ENCODE data around the gene RALB.

Gene RALB

GRCh38 chr2:120210270-120210693 is 42.4 kb upstream of the RALB start:
- no peak overlapping the region for H3K27ac ChIP-seq (ENCODE audit: low read depth, low read length)
- H3K4me1 ChIP-seq (ENCODE audit: control insufficient read depth in 1 of 2, insufficient read depth in 2 of 2, low read length in 2 of 2) = peaks cover 0 to 4% of the 10 kb centered on the region in 2 donors
- no peak overlapping the region for H3K9ac ChIP-seq (ENCODE audit: low read depth in 1 of 2, low read length in 2 of 2)
- no peaks in the 10 kb centered on the region for H3K9me3 ChIP-seq (ENCODE audit: control insufficient read depth in 1 of 2, low read length in 2 of 2)
- H3K4me3 ChIP-seq (ENCODE audit: low read depth in 1 of 2, low read length in 2 of 2) = no peak overlapping the region
- H3K27me3 ChIP-seq (ENCODE audit: control insufficient read depth in 1 of 2, insufficient read depth in 2 of 2, low read length in 2 of 2) = no peaks in the 10 kb centered on the region
- no peaks in the 10 kb centered on the region for H3K36me3 ChIP-seq (ENCODE audit: control insufficient read depth in 1 of 2, insufficient read depth in 2 of 2, low read length in 2 of 2)

- Histone ChIP-seq H3K9ac (ENCODE audit: low read depth in 1 of 2, low read length in 2 of 2) (no peak overlapping the region), H3K27me3 (ENCODE audit: control insufficient read depth in 1 of 2, insufficient read depth in 2 of 2, low read length in 2 of 2) (no peaks in the 10 kb centered on the region), H3K4me3 (ENCODE audit: low read depth in 1 of 2, low read length in 2 of 2) (no peak overlapping the region), H3K9me3 (ENCODE audit: control insufficient read depth in 1 of 2, low read length in 2 of 2) (no peaks in the 10 kb centered on the region), H3K4me1 (ENCODE audit: control insufficient read depth in 1 of 2, insufficient read depth in 2 of 2, low read length in 2 of 2) (peaks cover 15 to 21% of the 10 kb centered on the region in 2 donors), H3K36me3 (ENCODE audit: control insufficient read depth in 1 of 2, insufficient read depth in 2 of 2, low read length in 2 of 2) (peaks cover 0 to 12% of the 10 kb centered on the region in 2 donors), H3K27ac (ENCODE audit: low read depth, low read length) (no peak overlapping the region)
Measured at GRCh38 chr2:120218181-120218580, 34.5 kb upstream of the RALB start.

GRCh38 chr2:120219291-120219690 is 33.4 kb upstream of the RALB start:
- Histone ChIP-seq H3K36me3 (ENCODE audit: control insufficient read depth in 1 of 2, insufficient read depth in 2 of 2, low read length in 2 of 2) (peaks cover 0 to 12% of the 10 kb centered on the region in 2 donors), H3K27ac (ENCODE audit: low read depth, low read length) (no peak overlapping the region), H3K4me1 (ENCODE audit: control insufficient read depth in 1 of 2, insufficient read depth in 2 of 2, low read length in 2 of 2) (peaks cover 23 to 28% of the 10 kb centered on the region in 2 donors), H3K27me3 (ENCODE audit: control insufficient read depth in 1 of 2, insufficient read depth in 2 of 2, low read length in 2 of 2) (no peaks in the 10 kb centered on the region), H3K9me3 (ENCODE audit: control insufficient read depth in 1 of 2, low read length in 2 of 2) (no peaks in the 10 kb centered on the region), H3K4me3 (ENCODE audit: low read depth in 1 of 2, low read length in 2 of 2) (no peak overlapping the region), H3K9ac (ENCODE audit: low read depth in 1 of 2, low read length in 2 of 2) (no peak overlapping the region)

GRCh38 chr2:120219766-120220165 is 32.9 kb upstream of the RALB start:
- Histone ChIP-seq H3K4me1 (ENCODE audit: control insufficient read depth in 1 of 2, insufficient read depth in 2 of 2, low read length in 2 of 2) (peaks cover 25 to 30% of the 10 kb centered on the region in 2 donors), H3K9ac (ENCODE audit: low read depth in 1 of 2, low read length in 2 of 2) (no peak overlapping the region), H3K4me3 (ENCODE audit: low read depth in 1 of 2, low read length in 2 of 2) (no peak overlapping the region), H3K9me3 (ENCODE audit: control insufficient read depth in 1 of 2, low read length in 2 of 2) (no peaks in the 10 kb centered on the region), H3K27me3 (ENCODE audit: control insufficient read depth in 1 of 2, insufficient read depth in 2 of 2, low read length in 2 of 2) (no peaks in the 10 kb centered on the region), H3K36me3 (ENCODE audit: control insufficient read depth in 1 of 2, insufficient read depth in 2 of 2, low read length in 2 of 2) (peaks cover 0 to 12% of the 10 kb centered on the region in 2 donors), H3K27ac (ENCODE audit: low read depth, low read length) (no peak overlapping the region)

GRCh38 chr2:120220756-120221155 is 31.9 kb upstream of the RALB start:
- Histone ChIP-seq H3K9ac (ENCODE audit: low read depth in 1 of 2, low read length in 2 of 2) (peak overlapping the region in 1 of 2 donors; percentile 6), H3K27ac (ENCODE audit: low read depth, low read length) (no peak overlapping the region), H3K4me3 (ENCODE audit: low read depth in 1 of 2, low read length in 2 of 2) (no peak overlapping the region), H3K4me1 (ENCODE audit: control insufficient read depth in 1 of 2, insufficient read depth in 2 of 2, low read length in 2 of 2) (peaks cover 25 to 30% of the 10 kb centered on the region in 2 donors), H3K9me3 (ENCODE audit: control insufficient read depth in 1 of 2, low read length in 2 of 2) (no peaks in the 10 kb centered on the region), H3K36me3 (ENCODE audit: control insufficient read depth in 1 of 2, insufficient read depth in 2 of 2, low read length in 2 of 2) (peaks cover 0 to 12% of the 10 kb centered on the region in 2 donors), H3K27me3 (ENCODE audit: control insufficient read depth in 1 of 2, insufficient read depth in 2 of 2, low read length in 2 of 2) (no peaks in the 10 kb centered on the region)

DNA sequence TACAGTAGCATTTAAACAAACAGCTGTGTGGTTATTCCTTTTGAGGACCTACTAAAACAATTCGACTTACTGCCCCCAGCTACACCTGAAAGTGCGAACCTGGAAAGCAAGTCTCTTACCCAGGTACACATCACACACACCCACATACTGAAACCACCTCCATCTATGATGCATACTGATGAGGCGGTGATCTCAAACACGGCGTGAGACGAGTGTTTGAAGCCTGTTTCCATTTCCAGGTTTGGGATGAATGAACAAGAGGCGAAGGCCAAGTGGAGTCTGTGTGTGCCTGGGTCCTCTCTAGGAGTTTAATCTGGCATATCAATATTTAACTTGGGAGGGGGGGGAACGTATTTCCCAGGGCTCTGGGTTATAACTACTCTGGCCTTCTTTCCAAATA is 31.0 kb upstream of the RALB start:
- Histone ChIP-seq H3K4me1 (ENCODE audit: control insufficient read depth in 1 of 2, insufficient read depth in 2 of 2, low read length in 2 of 2) (peaks cover 25 to 30% of the 10 kb centered on the region in 2 donors), H3K27me3 (ENCODE audit: control insufficient read depth in 1 of 2, insufficient read depth in 2 of 2, low read length in 2 of 2) (no peaks in the 10 kb centered on the region), H3K9ac (ENCODE audit: low read depth in 1 of 2, low read length in 2 of 2) (no peak overlapping the region), H3K27ac (ENCODE audit: low read depth, low read length) (no peak overlapping the region), H3K36me3 (ENCODE audit: control insufficient read depth in 1 of 2, insufficient read depth in 2 of 2, low read length in 2 of 2) (peaks cover 0 to 12% of the 10 kb centered on the region in 2 donors), H3K9me3 (ENCODE audit: control insufficient read depth in 1 of 2, low read length in 2 of 2) (no peaks in the 10 kb centered on the region), H3K4me3 (ENCODE audit: low read depth in 1 of 2, low read length in 2 of 2) (no peak overlapping the region)

- H3K9ac ChIP-seq (ENCODE audit: low read depth in 1 of 2, low read length in 2 of 2) = peak overlapping the region; percentile 60 to 85
- H3K27me3 ChIP-seq (ENCODE audit: control insufficient read depth in 1 of 2, insufficient read depth in 2 of 2, low read length in 2 of 2) = no peaks in the 10 kb centered on the region
- H3K27ac ChIP-seq (ENCODE audit: low read depth, low read length) = no peak overlapping the region
- peak overlapping the region; percentile 60 to 76 for H3K4me3 ChIP-seq (ENCODE audit: low read depth in 1 of 2, low read length in 2 of 2)
- no peaks in the 10 kb centered on the region for H3K9me3 ChIP-seq (ENCODE audit: control insufficient read depth in 1 of 2, low read length in 2 of 2)
- H3K4me1 ChIP-seq (ENCODE audit: control insufficient read depth in 1 of 2, insufficient read depth in 2 of 2, low read length in 2 of 2) = peaks cover 25 to 30% of the 10 kb centered on the region in 2 donors
- H3K36me3 ChIP-seq (ENCODE audit: control insufficient read depth in 1 of 2, insufficient read depth in 2 of 2, low read length in 2 of 2) = peaks cover 0 to 12% of the 10 kb centered on the region in 2 donors
Measured at GRCh38 chr2:120222186-120223033, 30.2 kb upstream of the RALB start.

DNA sequence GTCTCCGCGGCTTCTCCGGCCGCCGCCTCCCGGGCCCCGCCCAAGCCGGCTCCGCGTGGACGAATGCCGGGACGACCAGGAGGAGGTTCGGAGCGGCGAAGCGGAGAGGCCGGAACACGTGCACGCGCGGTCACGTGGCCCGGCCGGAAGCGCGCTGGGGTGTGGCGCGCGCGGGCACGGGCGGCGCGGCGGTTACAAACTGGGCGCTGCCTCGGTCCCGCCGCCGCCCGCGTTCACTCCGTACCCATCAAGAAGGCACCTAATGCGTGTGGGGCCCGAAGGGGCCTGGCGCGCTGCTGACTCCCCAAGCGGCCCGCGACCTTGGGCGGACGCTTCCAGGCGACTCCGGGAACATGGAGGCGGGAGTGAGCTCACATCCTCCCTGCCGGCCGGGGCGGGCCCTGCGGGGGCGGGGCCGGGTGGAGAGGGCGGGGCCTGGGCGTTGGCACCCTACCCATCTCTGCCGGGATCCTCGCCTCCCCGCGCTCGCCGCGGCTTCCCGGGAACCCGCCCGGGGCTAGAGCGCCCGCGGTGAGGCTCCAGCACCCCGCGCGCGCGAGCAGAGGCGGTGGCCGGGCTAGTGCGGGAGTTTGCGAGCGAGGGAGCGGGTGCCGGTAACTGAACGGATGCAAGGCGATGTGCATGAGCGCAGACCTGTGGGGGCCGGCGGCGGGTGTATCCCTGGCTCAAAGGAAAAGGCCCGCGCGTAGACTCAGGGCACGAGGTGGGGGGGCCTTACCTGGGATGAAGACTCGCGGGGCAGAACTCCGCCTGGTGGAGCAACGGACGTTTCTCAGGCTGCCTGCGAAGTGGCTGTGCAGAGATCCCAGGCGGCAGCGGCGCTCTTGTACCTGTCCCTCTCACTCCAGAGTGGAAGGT is 29.4 kb upstream of the RALB start, which contains the start of gene TMEM185B:
TSS of gene TMEM185B (minus strand) at position 367 of the 879 bp plus-strand sequence. CDS start 424 bp downstream, outside the sequence.
- H3K9ac ChIP-seq (ENCODE audit: low read depth in 1 of 2, low read length in 2 of 2) = peak within 1 kb of the TSS; percentile 60 to 85
- H3K9me3 ChIP-seq (ENCODE audit: control insufficient read depth in 1 of 2, low read length in 2 of 2) = no peaks in the 10 kb centered on the region
- H3K4me3 ChIP-seq (ENCODE audit: low read depth in 1 of 2, low read length in 2 of 2) = peak within 1 kb of the TSS; percentile 60 to 76
- no peaks in the 10 kb centered on the region for H3K27me3 ChIP-seq (ENCODE audit: control insufficient read depth in 1 of 2, insufficient read depth in 2 of 2, low read length in 2 of 2)
- H3K27ac ChIP-seq (ENCODE audit: low read depth, low read length) = peak within 1 kb of the TSS; percentile 94
- peaks cover 25 to 30% of the 10 kb centered on the region in 2 donors for H3K4me1 ChIP-seq (ENCODE audit: control insufficient read depth in 1 of 2, insufficient read depth in 2 of 2, low read length in 2 of 2)
- peaks cover 0 to 12% of the 10 kb centered on the region in 2 donors for H3K36me3 ChIP-seq (ENCODE audit: control insufficient read depth in 1 of 2, insufficient read depth in 2 of 2, low read length in 2 of 2)

DNA sequence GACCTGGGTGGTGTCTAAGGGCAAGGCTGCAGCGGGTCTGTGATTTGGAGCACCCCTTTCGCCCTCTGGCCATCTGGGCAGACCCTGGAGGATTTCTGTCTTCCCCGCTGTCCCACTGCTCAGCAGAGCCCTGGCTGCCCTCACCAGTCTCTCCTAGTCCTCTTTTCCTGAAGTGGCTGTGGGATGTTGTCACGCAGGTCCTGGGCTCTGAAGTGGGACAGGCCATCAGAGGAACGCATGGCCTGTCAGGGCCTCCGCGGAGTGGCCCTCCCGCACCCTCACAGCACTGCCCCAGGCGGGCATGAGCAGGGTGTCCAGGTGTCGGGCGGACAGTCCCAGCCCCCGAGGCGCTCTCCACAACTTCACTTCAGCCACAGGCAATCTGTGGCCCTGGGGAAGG is 28.4 kb upstream of the RALB start:
- peaks cover 25 to 30% of the 10 kb centered on the region in 2 donors for H3K4me1 ChIP-seq (ENCODE audit: control insufficient read depth in 1 of 2, insufficient read depth in 2 of 2, low read length in 2 of 2)
- peak overlapping the region; percentile 60 to 85 for H3K9ac ChIP-seq (ENCODE audit: low read depth in 1 of 2, low read length in 2 of 2)
- H3K27ac ChIP-seq (ENCODE audit: low read depth, low read length) = no peak overlapping the region
- peak overlapping the region; percentile 60 to 76 for H3K4me3 ChIP-seq (ENCODE audit: low read depth in 1 of 2, low read length in 2 of 2)
- H3K27me3 ChIP-seq (ENCODE audit: control insufficient read depth in 1 of 2, insufficient read depth in 2 of 2, low read length in 2 of 2) = no peaks in the 10 kb centered on the region
- peaks cover 0 to 6% of the 10 kb centered on the region in 2 donors for H3K36me3 ChIP-seq (ENCODE audit: control insufficient read depth in 1 of 2, insufficient read depth in 2 of 2, low read length in 2 of 2)
- no peaks in the 10 kb centered on the region for H3K9me3 ChIP-seq (ENCODE audit: control insufficient read depth in 1 of 2, low read length in 2 of 2)

Data from duodenal mucosa (tissue), 2 donors.